ENCODE data around the gene PTS.

GRCh38 chr11:112238041-112238440, 11.8 kb downstream of the PTS start:
- TF ChIP-seq CTCF (conservative IDR thresholded peaks at IDR 0.05 in 1 of 2, IDR thresholded peaks at IDR 0.05 in 1 of 2; ENCODE audit: extremely low read depth in 1 of 2, insufficient read depth in 1 of 2, low read depth in 1 of 2, low read length in 2 of 2) (no peak), EZH2 (IDR thresholded peaks at IDR 0.05; ENCODE audit: borderline replicate concordance, low read length) (no peak)

Measured in mammary epithelial cell (primary cell).